HG03175 (cell line): Measurements from ENCODE around the gene KIAA0930.

ENCODE experiments used
- ATAC-seq: cut with Tn5 transposase; IDR thresholded peaks from one replicate; pipeline ENCODE4 v1.9.1; 2021; ENCODE audit warnings: mild to moderate bottlenecking, moderate library complexity; ENCODE audit not compliant: unreplicated experiment

KIAA0930 gene

DNA sequence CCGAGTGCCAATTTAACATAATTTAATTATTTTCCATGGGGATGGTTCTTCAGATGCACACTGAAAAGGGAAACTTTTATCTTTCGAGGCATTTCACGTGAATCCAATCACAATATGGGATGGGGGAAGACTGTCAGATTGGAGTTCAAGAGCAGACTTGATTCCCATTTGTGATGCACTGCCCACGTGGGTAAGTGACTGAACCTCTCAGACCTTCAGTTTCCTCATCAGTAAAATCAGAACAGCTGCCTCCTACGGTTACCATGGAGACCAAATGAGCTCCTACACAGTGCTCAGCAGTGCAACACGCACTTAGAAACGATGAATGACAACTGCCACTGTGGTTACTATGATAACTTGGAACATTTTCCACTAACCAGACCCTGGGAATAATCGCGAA lies 21.7 kb downstream of the KIAA0930 start:
- no peak for ATAC-seq

DNA sequence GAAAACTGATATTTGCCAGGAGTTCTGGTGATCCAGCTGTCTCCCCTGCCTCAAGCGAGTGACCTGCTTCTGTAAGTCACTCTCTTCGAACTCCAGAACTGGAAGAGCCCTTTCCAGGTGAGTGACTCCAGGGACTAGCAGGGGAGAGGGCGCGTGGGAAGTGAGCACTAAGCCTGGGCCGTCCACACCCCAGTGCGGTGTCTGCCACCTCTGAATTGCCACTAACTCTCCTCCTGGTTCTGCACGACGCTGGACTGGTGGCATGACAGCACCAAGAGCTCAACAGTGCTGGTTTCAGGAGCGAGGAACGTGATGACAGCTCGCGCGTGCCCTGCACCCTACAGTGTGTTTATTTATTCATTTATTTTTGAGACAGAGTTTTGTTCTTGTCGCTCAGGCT lies 22.9 kb downstream of the KIAA0930 start:
- ATAC-seq, result no peak

DNA sequence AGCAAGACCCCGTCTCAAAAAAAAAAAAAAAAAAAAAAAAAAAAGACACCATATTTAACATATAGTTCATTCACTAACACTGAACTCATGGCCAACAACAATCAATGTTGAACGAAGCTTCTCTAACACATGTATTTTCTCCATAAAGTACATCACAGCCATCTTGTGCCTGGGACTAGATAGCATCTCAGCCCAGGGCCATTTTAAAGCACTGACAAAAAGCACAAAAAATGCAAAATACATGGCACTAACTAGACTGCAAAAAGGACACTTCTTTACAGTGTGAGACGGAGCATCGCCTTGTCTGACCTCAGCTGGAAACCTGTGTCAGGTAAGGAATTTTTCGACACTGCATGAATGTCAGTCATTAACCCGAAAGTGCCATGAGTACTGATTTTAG lies 23.3 kb downstream of the KIAA0930 start:
- ATAC-seq, result no peak

DNA sequence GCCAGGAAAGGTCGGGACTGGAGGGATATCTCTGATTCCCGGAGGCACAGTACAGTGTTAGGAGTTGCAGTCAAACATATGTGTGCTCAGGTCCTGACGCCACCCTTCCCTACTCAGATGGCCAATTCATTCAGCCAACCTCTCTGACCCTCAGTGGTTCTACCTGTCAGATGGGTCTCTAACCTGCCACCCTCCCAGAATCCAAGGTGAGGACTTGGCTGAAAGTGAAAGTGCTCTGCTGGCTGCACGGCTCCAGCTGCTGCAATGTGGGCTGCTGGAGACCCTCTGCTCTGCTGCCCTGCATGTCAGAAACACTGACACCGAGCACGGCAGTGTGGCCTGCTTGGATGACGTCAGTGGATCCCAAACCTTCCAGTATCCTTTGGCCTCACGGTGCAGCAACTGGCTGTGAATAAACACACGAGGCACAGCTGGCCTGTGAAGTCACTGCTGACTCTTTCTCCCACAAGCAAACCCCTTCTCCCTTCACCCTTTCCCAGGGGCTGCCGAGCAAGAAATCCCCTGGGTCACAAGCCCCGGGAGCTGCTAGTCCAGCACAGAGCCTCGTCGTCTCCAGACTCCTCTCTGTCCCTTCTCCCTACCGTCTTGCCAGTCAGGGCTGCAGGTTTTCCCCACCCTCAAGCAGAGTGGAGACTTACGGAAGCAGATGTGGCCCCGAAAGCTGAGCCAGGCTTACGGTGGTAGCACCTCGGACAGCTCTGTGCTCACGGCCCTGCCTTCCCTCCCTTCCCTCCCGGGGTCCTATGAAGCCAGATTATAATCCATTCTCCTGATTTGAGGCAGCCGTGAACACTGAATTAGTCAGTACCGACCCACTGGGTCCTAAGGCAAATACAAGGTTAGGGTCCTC lies 24.3 kb downstream of the KIAA0930 start:
- ATAC-seq, result no peak

DNA sequence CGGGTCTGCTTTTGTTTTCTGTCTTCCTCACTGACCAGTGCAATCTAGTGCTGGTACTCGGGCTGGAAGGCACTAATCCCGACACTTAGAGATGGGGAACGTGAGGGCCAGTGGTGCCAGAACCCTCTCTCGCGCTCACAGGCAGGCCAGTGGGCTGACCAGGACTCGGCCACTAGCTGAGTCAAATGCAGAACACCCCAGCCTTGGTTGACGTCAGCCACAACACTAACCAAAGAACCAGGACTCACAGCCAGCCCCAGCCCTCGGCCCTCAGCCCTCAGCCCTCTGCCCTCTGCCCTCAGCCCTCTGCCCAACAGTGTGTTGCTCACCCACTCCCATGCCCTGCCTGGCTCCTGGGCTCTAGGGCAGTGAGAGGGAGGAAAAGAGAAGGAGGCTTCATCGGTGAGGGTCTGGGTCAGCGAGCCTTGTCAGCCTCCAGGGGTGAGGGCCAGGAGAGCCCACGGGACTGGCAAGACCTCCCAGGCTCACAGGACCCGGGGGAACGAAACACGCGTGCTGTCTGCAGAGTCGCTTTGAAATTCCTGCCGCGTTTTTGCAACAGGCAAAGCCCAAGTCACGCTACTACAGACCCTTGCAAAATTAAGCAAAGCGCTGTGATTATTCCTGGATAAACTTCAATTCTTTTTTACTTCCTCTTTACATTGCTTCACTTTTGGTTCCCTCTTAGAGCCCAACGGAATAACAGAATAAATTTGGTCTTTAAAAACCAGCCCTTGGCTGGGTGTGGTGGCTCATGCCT lies 27.5 kb downstream of the KIAA0930 start:
- ATAC-seq, result no peak

DNA sequence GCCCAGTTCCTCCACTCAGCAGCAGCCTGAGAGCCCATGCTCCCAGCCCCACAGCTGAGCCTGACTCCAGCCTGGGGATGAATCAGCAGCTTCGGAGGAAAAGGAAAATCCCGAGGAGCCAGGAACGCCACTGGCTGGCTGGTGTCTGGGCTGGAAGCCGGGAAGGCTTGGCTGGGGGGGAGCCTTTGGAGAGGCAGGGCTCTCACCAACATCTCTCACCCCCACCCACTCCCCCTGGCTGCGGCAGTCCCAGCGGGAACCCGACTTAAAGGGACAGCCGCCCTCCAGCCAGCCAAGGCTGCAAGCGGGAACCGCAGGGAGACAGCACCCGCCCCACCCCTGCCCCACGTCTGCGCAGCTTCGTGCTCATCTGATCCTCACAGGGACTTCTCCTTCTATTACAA lies 28.4 kb downstream of the KIAA0930 start:
- no peak for ATAC-seq

DNA sequence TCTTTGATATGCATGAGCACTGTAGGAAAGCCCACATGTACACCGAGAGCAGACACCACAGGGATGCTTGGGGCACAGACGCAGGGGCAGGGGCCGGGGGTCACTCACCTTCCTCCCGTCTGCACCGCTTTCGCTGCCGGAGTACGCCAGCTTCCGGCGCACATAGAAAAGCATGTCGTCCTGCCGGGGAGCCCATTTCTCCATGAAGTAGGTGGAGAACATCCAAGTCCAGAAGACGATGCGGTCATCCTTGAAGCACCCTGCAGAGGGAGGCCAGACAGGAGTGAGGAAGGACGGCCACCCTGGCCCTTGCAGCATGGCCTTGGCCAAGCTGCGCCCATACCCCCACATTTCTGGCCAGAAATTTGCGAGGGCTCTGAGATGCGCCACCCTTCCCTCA lies 28.8 kb downstream of the KIAA0930 start:
- ATAC-seq, result no peak

DNA sequence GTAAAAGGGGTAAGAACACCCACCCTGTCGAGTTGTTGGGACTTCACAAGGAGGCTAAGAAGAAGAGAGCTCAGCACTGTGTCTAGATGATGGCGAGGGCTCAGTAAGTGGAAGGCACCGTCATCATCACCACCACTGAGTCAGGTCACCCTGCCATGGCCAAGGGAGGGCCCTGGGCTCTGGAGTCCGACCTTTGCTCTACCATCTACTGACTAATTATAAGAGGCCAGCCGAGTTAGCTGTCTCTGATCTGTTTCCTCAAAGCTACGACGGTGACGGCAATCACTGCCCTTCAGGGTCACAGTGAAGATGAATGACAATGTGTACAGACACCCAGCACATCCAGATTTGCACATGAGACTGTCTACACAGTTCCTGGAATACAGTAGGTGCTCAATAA lies 29.3 kb downstream of the KIAA0930 start:
- no peak for ATAC-seq

DNA sequence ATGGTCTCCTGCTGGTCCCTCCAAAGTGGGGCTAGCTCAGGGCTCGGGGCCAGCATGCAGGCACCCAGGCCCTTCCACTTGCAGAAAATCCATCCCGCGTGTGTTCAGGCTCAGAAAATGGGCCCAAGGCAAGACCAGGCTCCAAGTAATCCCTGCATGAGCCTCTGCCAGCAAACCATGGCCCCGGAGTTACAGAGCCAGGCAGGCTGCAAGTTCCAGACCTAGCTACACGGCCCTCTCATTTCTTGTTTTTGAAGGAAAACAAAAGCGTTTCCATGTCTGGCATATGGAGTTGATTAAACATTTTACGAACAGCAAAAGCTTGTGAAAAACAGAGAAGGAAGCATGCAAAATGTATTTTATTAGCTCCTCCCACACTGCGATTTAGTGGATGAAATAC lies 29.7 kb downstream of the KIAA0930 start:
- ATAC-seq, result no peak

DNA sequence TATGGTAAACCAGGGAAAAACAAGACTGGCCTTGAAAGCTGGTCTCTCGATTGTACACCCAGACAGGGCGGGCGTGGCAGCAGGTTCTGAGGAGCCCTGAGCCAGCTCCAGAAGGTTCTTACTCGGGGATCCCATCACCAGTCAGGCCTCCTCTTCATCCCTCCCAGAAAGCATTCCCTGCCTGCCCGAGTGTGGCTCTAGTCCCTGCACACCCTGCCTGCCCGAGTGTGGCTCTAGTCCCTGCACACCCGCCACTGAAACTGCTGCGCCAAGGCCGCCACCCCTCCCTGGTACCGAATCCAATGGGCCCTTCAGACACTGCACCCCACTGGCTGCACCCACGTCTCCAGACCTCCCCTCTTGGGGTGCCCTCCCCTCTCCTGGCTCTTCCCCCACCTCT lies 30.1 kb downstream of the KIAA0930 start:
- no peak for ATAC-seq

DNA sequence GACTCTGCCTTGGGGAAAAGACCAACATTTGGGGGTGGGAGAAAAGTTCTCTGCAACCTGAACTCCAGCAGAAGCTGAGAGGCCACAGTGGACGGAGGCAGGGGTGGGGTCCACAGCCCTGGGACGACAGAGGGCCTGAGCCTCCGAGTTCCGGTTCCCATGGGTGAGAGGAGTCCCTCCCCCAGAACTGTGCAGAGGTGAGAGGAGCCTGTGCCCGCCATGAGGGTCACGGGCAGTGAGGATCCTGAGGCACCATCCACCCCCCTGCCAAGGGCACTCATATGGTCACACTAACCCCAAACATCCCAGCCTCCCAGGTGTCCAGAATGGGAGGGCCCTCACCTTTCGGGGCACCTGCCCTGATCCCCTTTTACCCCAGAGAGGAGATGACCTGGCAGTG lies 30.5 kb downstream of the KIAA0930 start:
- ATAC-seq, result no peak

DNA sequence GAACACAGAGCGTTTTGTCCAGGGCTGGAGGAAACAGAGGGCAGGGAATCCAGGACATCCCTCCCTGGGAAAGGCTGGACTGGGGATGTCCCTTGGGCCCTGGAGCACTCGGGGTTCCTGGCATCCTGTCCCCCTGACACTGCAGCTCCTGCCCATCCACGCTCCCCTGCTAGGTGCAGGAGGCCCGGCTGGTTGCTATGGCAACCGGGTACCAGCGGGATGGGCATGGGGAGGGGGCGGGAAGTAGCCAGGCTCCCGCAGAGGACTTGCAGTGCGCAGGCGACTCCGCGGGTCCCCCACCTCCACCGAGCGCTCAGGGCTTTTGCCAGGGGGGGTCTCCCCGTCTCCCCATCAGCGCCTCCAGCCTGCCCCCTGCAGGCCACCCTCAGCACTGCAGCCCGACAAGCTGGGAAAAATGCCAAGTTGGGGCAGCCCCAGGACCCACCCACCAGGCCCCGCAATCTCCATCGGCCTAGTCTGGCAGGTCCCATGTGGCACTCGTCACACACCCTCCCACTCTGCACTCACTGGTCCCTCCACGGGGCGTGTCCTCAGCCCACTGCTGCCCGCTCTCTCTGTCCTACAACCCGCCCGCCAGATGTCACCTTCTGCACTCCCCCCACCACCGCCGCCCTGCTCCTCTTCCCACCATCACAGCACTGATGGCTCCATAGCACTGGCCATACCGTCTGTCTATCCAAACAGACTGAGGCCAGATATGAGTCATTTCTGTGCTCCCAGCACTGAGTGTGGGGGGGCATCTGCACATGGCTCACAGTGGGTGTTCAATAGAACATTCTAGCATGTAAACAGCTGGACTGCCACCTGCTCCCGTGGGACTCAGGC lies 31.5 kb downstream of the KIAA0930 start:
- no peak for ATAC-seq

DNA sequence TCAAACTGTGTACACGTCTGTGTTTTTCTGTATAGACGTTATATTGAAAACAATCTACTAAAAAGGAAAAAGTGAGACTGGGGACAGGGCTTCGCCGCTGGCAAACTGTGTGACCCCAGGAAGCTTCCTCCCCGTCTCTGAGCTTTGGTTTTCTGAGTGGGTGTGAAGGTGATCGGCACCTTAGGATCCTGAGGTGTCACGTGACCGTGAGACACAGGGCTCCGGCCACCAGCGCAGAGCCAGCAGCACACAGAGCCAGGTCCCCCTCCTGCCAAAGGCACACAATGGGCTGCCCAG lies 32.0 kb downstream of the KIAA0930 start:
- no peak for ATAC-seq

DNA sequence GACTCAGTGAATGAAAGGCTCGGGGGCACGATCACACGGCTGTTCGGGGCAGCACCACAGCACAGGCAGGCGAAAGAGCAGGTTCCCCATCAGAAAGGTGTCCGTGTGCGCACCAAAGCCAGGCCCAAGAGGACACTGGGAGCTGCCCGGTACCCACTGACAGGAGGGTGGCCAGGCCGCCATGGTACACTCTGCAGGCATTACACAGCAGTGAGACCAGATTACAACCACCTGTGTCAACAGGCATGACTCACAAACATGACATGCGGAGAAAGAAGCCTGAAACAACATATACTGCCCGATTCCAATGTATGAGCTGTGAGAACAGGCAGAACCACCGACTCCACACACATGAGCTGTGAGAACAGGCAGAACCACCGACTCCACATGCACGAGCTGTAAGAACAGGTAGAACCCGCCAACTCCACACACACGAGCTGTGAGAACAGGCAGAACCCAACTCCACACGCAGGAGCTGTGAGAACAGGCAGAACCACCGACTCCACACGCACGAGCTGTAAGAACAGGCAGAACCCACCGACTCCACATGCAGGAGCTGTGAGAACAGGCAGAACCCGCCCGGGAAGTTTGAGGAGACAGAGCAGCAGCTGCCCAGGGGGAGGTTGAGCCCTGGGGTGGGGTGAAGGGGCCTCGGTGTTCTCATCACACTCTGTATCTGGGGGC lies 32.6 kb downstream of the KIAA0930 start:
- no peak for ATAC-seq

DNA sequence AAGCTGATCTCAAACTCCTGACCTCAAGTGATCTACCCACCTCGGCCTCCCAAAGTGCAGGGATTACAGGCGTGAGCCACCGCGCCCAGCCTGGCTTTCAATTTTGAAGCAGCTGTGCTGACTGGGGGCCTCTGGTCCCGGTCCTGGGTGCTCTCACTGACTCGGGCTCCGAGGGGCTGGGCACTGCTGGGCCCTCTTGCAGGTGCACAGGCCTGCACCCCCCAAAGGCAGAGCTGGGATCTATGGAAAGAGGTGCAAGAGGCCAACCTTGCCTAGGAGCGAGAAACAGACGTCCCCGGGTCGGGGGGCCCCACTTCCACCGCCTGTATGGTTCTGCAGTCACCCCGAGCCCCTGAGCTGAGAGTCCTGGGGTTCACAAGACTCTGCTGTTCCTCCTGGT lies 33.2 kb downstream of the KIAA0930 start:
- no peak for ATAC-seq

DNA sequence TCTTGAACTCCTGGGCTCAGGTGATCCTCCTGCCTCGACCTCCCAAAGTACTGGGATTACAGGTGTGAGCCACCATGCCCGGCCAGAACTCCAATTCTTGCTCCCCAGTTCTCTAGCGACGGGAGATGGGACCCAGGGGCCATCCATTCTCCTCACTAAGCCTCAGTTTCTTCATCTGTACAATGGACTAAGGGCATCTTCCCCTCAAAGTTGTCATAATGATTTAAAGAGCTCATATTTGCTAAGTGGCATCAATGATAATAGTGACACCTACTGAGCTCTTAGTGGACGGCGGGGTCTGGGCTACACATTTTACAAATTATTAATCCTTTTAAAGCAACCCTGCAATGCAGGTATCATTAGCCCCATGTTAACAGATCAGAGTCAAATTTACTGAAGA lies 34.5 kb downstream of the KIAA0930 start:
- no peak for ATAC-seq

DNA sequence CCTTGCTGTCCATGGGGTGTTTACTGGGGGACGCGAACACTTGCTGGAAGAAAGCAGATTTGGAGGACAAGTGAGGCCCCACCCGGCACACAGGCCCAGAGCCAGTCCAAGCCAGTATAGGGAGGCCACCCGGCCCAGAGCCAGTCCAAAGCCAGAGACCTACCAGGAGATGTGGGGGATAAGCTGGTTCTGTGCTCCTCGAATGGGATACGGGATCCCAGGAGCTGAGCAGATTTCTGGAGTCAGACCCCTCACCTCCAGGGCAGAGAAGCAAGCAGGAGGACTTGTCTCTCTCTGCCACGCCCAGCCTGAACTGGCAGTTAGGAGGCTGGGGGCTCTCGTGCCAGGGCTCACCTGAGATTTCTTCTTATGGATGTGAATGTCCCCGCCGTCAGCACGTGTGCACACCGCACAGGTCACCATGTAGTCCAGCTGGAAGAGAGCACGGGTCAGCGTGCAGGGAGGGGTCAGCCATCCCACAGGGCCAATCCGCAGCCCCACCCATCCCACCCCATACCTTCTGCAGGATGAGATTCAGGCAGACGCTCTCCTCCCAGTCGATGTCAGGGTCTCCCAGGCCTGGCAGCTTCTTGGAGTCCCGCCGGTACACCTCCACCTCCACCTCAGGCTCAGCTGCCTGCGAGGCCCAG lies 35.3 kb downstream of the KIAA0930 start:
- ATAC-seq, result no peak

DNA sequence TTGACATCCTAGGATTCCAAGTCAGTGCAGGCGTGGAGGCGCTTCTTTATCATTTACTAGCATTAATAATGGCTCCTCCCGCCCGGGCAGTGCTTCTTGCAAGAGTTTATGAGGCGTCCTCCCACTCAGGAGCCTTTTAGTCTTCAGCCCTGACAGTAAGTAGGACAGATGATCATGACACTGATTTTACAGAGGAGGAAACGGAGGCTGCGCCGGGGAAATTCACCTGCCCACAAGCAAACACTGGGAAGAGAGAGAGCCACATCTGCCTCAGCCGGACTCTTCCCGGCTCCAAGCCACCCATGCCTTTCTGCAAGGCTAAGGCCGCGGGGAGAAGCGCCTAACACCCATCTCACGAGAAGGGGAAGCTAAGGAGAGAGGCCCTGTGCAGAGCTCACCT lies 35.9 kb downstream of the KIAA0930 start:
- ATAC-seq, result no peak

DNA sequence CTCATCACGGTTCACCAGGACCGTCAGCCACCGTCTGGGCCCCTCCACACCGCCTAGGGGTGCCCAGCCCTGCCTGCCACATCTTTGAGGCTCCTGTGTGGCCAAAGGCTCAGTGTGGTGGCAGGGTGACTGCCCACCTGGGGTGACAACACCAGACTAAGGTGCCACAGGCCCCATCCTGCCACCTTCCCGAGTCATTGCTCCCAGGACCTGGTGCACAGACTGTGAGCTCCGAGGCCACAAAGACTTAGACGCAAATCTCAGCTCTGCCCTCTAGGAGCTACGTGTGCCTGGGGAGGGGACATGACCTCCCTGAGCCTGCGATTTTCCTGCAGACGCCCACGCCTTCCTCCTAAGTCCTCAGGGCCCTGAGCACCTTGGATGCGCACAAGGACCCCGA lies 36.5 kb downstream of the KIAA0930 start:
- no peak for ATAC-seq

DNA sequence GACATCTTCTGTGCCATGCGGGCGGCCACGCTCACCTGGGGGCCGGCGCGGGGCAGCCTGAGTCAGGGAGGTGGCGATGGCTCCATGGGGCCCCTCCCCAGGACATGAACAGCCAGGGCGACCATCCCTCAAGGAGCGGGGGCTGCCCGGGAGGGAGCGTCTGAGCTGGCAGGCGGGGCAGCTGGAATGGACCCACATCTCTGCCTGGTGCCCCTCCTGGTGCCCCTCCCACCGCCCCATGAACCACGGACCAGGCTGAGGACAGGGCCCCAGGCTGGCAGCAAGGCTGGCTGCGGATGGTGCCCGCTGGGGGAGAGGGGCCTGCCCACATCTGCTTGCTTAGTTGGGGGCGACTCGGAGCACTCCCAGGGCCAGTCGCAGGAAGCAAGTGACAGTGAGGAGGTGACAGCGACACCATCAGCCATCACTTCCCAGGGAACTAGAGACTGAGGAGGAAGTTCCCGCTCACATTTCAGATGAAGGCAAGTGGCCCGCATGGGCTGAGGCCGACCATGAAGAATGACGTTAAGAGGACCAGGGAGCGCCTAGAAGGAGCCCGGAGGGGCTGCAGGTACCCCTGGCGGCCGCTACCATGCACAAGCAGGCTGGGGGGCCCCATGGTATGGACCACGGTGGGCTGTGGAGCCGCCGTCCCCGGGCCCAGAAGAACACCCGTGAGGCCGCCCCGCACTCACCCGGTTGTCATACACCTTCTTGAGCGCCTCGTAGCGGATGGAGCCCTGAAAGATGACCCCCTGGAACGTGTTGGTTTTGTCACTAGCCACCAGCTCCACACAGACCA lies 37.3 kb downstream of the KIAA0930 start:
- no peak for ATAC-seq
